HEK293 (cell line): ENCODE measurements around the gene FRMD8.
A peak's percentile ranks its signal among the peaks of the same experiment; 100 is the strongest.

Experiments used
- MYNN ChIP-seq: fragments of 450-650 bp; formaldehyde crosslinking; IDR thresholded peaks from 2 replicates; pipeline ENCODE4 v1.5.1; 2016; ENCODE audit warnings: missing biosample characterization, missing genetic modification characterization, borderline replicate concordance
- MZF1 ChIP-seq: fragments of 450-650 bp; formaldehyde crosslinking; IDR thresholded peaks from 2 replicates; pipeline ENCODE4 v1.5.1; 2017; ENCODE audit warnings: missing biosample characterization, missing genetic modification characterization, borderline replicate concordance
- OSR2 ChIP-seq: fragments of 450-650 bp; formaldehyde crosslinking; IDR thresholded peaks from 2 replicates; pipeline ENCODE4 v1.5.1; 2016; ENCODE audit warnings: missing biosample characterization, missing genetic modification characterization
- PATZ1 ChIP-seq: fragments of 450-650 bp; formaldehyde crosslinking; IDR thresholded peaks from 2 replicates; pipeline ENCODE4 v1.5.1; 2016; ENCODE audit warnings: missing biosample characterization, missing genetic modification characterization
- SALL2 ChIP-seq: fragments of 450-650 bp; formaldehyde crosslinking; IDR thresholded peaks from 2 replicates; pipeline ENCODE4 v1.5.0; 2017; ENCODE audit warnings: missing biosample characterization, mild to moderate bottlenecking, missing genetic modification characterization, borderline replicate concordance
- SP2 ChIP-seq: fragments of 450-650 bp; formaldehyde crosslinking; IDR thresholded peaks from 2 replicates; pipeline ENCODE4 v1.5.1; 2016; ENCODE audit warnings: missing biosample characterization, missing genetic modification characterization
- SP3 ChIP-seq: fragments of 450-650 bp; formaldehyde crosslinking; IDR thresholded peaks from 2 replicates; pipeline ENCODE4 v1.5.1; 2016; ENCODE audit warnings: missing biosample characterization, missing genetic modification characterization
- SP7 ChIP-seq: fragments of 450-650 bp; formaldehyde crosslinking; IDR thresholded peaks from 2 replicates; pipeline ENCODE4 v1.5.1; 2016; ENCODE audit warnings: missing biosample characterization, missing genetic modification characterization
- ZBTB26 ChIP-seq: fragments of 450-650 bp; formaldehyde crosslinking; optimal IDR thresholded peaks from 2 replicates; pipeline ENCODE3; 2016; ENCODE audit warnings: missing biosample characterization, mild to moderate bottlenecking, missing genetic modification characterization
- ZBTB48 ChIP-seq: fragments of 450-650 bp; formaldehyde crosslinking; IDR thresholded peaks from 2 replicates; pipeline ENCODE4 v1.5.1; 2016; ENCODE audit warnings: missing biosample characterization, missing genetic modification characterization
- ZNF112 ChIP-seq: fragments of 450-650 bp; formaldehyde crosslinking; IDR thresholded peaks from 2 replicates; pipeline ENCODE4 v1.5.0; 2017; ENCODE audit warnings: missing biosample characterization, missing genetic modification characterization
- ZNF132 ChIP-seq: fragments of 450-650 bp; formaldehyde crosslinking; IDR thresholded peaks from 2 replicates; pipeline ENCODE4 v1.5.1; 2017; ENCODE audit warnings: missing biosample characterization, missing genetic modification characterization, borderline replicate concordance
- ZNF133 ChIP-seq: fragments of 450-650 bp; formaldehyde crosslinking; IDR thresholded peaks from 2 replicates; pipeline ENCODE4 v1.5.1; 2016; ENCODE audit warnings: missing biosample characterization, missing genetic modification characterization
- ZNF157 ChIP-seq: fragments of 450-650 bp; formaldehyde crosslinking; IDR thresholded peaks from 2 replicates; pipeline ENCODE4 v1.5.1; 2016; ENCODE audit warnings: missing biosample characterization, missing genetic modification characterization
- ZNF19 ChIP-seq: fragments of 450-650 bp; formaldehyde crosslinking; IDR thresholded peaks from 2 replicates; pipeline ENCODE4; 2016; ENCODE audit warnings: missing biosample characterization, missing genetic modification characterization, low read depth
- ZNF2 ChIP-seq: fragments of 450-650 bp; formaldehyde crosslinking; IDR thresholded peaks from 2 replicates; pipeline ENCODE4 v1.5.1; 2016; ENCODE audit warnings: missing biosample characterization, missing genetic modification characterization
- ZNF23 ChIP-seq: fragments of 450-650 bp; formaldehyde crosslinking; IDR thresholded peaks from 2 replicates; pipeline ENCODE4 v1.5.1; 2016; ENCODE audit warnings: missing biosample characterization, missing genetic modification characterization, borderline replicate concordance
- ZNF274 ChIP-seq, 2 experiments: fragments of 200-500 bp in 1 of 2; fragments of 450-650 bp in 1 of 2; sonication (Bioruptor generic) in 1 of 2; formaldehyde crosslinking in 1 of 2; IDR thresholded peaks; 2 replicates each; pipeline versions ENCODE4 v1.5.1 to v1.6.1; 2014 to 2016; ENCODE audit warnings: borderline replicate concordance in 1 of 2, inconsistent platforms in 1 of 2, low read length in 1 of 2, missing biosample characterization in 1 of 2, missing genetic modification characterization in 1 of 2
- ZNF324 ChIP-seq: fragments of 450-650 bp; formaldehyde crosslinking; IDR thresholded peaks from 2 replicates; pipeline ENCODE4 v1.5.1; 2016; ENCODE audit warnings: missing biosample characterization, missing genetic modification characterization
- ZNF341 ChIP-seq: fragments of 450-650 bp; formaldehyde crosslinking; IDR thresholded peaks from 2 replicates; pipeline ENCODE4; 2016; ENCODE audit warnings: low read depth, missing biosample characterization, missing genetic modification characterization
- ZNF37A ChIP-seq: fragments of 450-650 bp; IDR thresholded peaks from 2 replicates; pipeline ENCODE4 v1.5.1; 2018; ENCODE audit warnings: missing biosample characterization, missing genetic modification characterization
- ZNF394 ChIP-seq: fragments of 450-650 bp; formaldehyde crosslinking; IDR thresholded peaks from 2 replicates; pipeline ENCODE4 v1.5.1; 2016; ENCODE audit warnings: missing biosample characterization, missing genetic modification characterization, mild to moderate bottlenecking, moderate library complexity, borderline replicate concordance
- ZNF416 ChIP-seq: fragments of 450-650 bp; formaldehyde crosslinking; IDR thresholded peaks from 2 replicates; pipeline ENCODE4 v1.5.1; 2016; ENCODE audit warnings: missing biosample characterization, missing genetic modification characterization
- ZNF423 ChIP-seq: fragments of 450-650 bp; formaldehyde crosslinking; IDR thresholded peaks from 2 replicates; pipeline ENCODE4 v1.5.1; 2016; ENCODE audit warnings: missing biosample characterization, missing genetic modification characterization
- ZNF433 ChIP-seq: fragments of 450-650 bp; formaldehyde crosslinking; IDR thresholded peaks from 2 replicates; pipeline ENCODE4 v1.5.1; 2016; ENCODE audit warnings: missing biosample characterization, missing genetic modification characterization, low read depth
- ZNF473 ChIP-seq: fragments of 450-650 bp; formaldehyde crosslinking; IDR thresholded peaks from 2 replicates; pipeline ENCODE4 v1.5.1; 2017; ENCODE audit warnings: missing biosample characterization, missing genetic modification characterization
- ZNF561 ChIP-seq: fragments of 450-650 bp; IDR thresholded peaks from 2 replicates; pipeline ENCODE4 v1.5.1; 2018; ENCODE audit warnings: missing biosample characterization, missing genetic modification characterization, borderline replicate concordance
- ZNF585B ChIP-seq: fragments of 450-650 bp; formaldehyde crosslinking; IDR thresholded peaks from 2 replicates; pipeline ENCODE4 v1.5.1; 2016; ENCODE audit warnings: missing biosample characterization, missing genetic modification characterization
- ZNF600 ChIP-seq: fragments of 450-650 bp; formaldehyde crosslinking; IDR thresholded peaks from 2 replicates; pipeline ENCODE4 v1.5.1; 2016; ENCODE audit warnings: missing biosample characterization, missing genetic modification characterization
- ZNF610 ChIP-seq: fragments of 450-650 bp; formaldehyde crosslinking; IDR thresholded peaks from 2 replicates; pipeline ENCODE4 v1.5.1; 2016; ENCODE audit warnings: missing biosample characterization, missing genetic modification characterization, borderline replicate concordance
- ZNF629 ChIP-seq: fragments of 450-650 bp; formaldehyde crosslinking; IDR thresholded peaks from 2 replicates; pipeline ENCODE4 v1.5.1; 2017; ENCODE audit warnings: missing biosample characterization, missing genetic modification characterization
- ZNF701 ChIP-seq: fragments of 450-650 bp; formaldehyde crosslinking; IDR thresholded peaks from 2 replicates; pipeline ENCODE4 v1.5.1; 2016; ENCODE audit warnings: missing biosample characterization, missing genetic modification characterization
- ZNF843 ChIP-seq: fragments of 450-650 bp; formaldehyde crosslinking; IDR thresholded peaks from 2 replicates; pipeline ENCODE4 v1.5.1; 2016; ENCODE audit warnings: missing biosample characterization, missing genetic modification characterization
- TF ChIP-seq, protein P1 (sequence below): fragments of 450-650 bp; formaldehyde crosslinking; IDR thresholded peaks from 2 replicates; pipeline ENCODE4 v1.5.1; 2017; ENCODE audit warnings: missing biosample characterization, missing genetic modification characterization
- TF ChIP-seq, protein P2 (sequence below): fragments of 450-650 bp; formaldehyde crosslinking; IDR thresholded peaks from 2 replicates; pipeline ENCODE4 v1.5.1; 2016; ENCODE audit warnings: missing biosample characterization, missing genetic modification characterization

FRMD8 gene

DNA sequence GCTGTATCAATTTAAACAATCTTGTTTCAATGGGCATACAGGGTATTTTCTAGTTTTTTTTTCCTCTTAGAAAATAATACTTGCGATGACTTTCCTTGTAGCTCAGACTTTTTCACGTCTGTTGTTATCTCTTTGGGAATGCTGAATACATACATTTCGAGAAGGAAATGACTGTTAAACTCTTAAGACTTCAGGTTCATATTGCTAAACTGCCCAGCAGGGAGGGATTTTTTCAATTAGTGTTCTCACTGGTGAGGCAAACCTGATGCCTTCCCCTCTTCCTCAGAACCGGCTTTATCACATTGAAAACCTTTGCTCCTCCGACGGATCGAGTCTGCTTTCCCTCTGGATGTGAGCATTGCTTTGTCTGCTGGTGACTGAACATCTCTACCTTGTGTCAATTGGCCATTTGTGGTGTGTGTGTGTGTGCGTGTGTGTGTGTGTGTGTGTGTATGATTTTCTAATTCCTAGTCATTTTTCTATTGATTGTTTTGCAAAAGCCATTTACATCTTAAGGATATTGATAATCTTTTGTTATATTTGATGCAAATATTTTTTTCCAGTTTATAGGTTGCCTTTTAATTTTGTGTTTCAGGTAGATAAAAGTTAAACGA, 42.7 kb downstream of the FRMD8 start (continued):
- TF ChIP-seq ZNF132 (tag by site-specific recombination): no peak
- no peak for TF ChIP-seq ZNF433 (tag by site-specific recombination)
- no peak for TF ChIP-seq ZNF23 (tag by site-specific recombination)
- no peak for TF ChIP-seq ZNF37A (tag by site-specific recombination)
- TF ChIP-seq ZNF112: no peak
- TF ChIP-seq ZNF473 (tag by site-specific recombination): no peak
- TF ChIP-seq SALL2 (tag by site-specific recombination): no peak
- no peak for TF ChIP-seq MYNN (tag by site-specific recombination)
- no peak for TF ChIP-seq ZNF19 (tag by site-specific recombination)
- no peak for TF ChIP-seq ZNF133 (tag by site-specific recombination)
- TF ChIP-seq ZBTB26: no peak
- no peak for TF ChIP-seq ZNF423 (tag by site-specific recombination)
- TF ChIP-seq ZNF843: no peak
- TF ChIP-seq PATZ1 (tag by site-specific recombination): no peak
- no peak for TF ChIP-seq ZNF2 (tag by site-specific recombination)
- no peak for TF ChIP-seq SP2 (tag by site-specific recombination)
- TF ChIP-seq ZNF416 (tag by site-specific recombination): no peak
- no peak for TF ChIP-seq ZNF561 (tag by site-specific recombination)
- no peak for TF ChIP-seq ZNF341 (tag by site-specific recombination)
- no peak for TF ChIP-seq ZNF157
- TF ChIP-seq, protein P1, sequence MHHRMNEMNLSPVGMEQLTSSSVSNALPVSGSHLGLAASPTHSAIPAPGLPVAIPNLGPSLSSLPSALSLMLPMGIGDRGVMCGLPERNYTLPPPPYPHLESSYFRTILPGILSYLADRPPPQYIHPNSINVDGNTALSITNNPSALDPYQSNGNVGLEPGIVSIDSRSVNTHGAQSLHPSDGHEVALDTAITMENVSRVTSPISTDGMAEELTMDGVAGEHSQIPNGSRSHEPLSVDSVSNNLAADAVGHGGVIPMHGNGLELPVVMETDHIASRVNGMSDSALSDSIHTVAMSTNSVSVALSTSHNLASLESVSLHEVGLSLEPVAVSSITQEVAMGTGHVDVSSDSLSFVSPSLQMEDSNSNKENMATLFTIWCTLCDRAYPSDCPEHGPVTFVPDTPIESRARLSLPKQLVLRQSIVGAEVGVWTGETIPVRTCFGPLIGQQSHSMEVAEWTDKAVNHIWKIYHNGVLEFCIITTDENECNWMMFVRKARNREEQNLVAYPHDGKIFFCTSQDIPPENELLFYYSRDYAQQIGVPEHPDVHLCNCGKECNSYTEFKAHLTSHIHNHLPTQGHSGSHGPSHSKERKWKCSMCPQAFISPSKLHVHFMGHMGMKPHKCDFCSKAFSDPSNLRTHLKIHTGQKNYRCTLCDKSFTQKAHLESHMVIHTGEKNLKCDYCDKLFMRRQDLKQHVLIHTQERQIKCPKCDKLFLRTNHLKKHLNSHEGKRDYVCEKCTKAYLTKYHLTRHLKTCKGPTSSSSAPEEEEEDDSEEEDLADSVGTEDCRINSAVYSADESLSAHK (tag by site-specific recombination): no peak
- no peak for TF ChIP-seq ZNF394 (tag by site-specific recombination)
- no peak for TF ChIP-seq ZNF585B
- no peak for TF ChIP-seq ZNF324
- TF ChIP-seq SP7: peak; percentile 44
- no peak for TF ChIP-seq SP3 (tag by site-specific recombination)
- TF ChIP-seq OSR2 (tag by site-specific recombination): no peak
- TF ChIP-seq ZNF600 (tag by site-specific recombination): no peak; the same call in 1 of the 2 replicates
- TF ChIP-seq ZNF610: no peak
- TF ChIP-seq ZNF701 (tag by site-specific recombination): no peak
- peak; percentile 40 for TF ChIP-seq ZNF629 (tag by site-specific recombination)
- TF ChIP-seq MZF1: peak; percentile 97
- no peak for TF ChIP-seq ZBTB48 (tag by site-specific recombination)
- TF ChIP-seq, protein P2, sequence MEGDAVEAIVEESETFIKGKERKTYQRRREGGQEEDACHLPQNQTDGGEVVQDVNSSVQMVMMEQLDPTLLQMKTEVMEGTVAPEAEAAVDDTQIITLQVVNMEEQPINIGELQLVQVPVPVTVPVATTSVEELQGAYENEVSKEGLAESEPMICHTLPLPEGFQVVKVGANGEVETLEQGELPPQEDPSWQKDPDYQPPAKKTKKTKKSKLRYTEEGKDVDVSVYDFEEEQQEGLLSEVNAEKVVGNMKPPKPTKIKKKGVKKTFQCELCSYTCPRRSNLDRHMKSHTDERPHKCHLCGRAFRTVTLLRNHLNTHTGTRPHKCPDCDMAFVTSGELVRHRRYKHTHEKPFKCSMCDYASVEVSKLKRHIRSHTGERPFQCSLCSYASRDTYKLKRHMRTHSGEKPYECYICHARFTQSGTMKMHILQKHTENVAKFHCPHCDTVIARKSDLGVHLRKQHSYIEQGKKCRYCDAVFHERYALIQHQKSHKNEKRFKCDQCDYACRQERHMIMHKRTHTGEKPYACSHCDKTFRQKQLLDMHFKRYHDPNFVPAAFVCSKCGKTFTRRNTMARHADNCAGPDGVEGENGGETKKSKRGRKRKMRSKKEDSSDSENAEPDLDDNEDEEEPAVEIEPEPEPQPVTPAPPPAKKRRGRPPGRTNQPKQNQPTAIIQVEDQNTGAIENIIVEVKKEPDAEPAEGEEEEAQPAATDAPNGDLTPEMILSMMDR (tag by site-specific recombination): no peak
- no peak for TF ChIP-seq ZNF274 (IDR thresholded peaks at IDR 0.05; ENCODE audit: low read length)
- no peak for TF ChIP-seq ZNF274 (tag by site-specific recombination; IDR thresholded peaks at IDR 0.05; ENCODE audit: borderline replicate concordance)
